HEK293 (cell line): Measurements from ENCODE around the gene CLDN19.

Experiments used
- BCL11B ChIP-seq: fragments of 450-650 bp; formaldehyde crosslinking; IDR thresholded peaks from 2 replicates; pipeline ENCODE4 v1.5.1; 2016; ENCODE audit warnings: low read depth, missing biosample characterization, missing genetic modification characterization
- GLI4 ChIP-seq: fragments of 450-650 bp; formaldehyde crosslinking; IDR thresholded peaks from 2 replicates; pipeline ENCODE4 v1.5.1; 2016; ENCODE audit warnings: missing biosample characterization, missing genetic modification characterization
- HOXC10 ChIP-seq: sonication (generic); formaldehyde crosslinking; IDR thresholded peaks from 2 replicates; pipeline ENCODE4 v1.8.1; 2023; ENCODE audit warnings: mild to moderate bottlenecking, missing genetic modification reagents
- IKZF3 ChIP-seq: fragments of 450-650 bp; IDR thresholded peaks from 2 replicates; pipeline ENCODE4 v1.5.0; 2018; ENCODE audit warnings: missing biosample characterization, mild to moderate bottlenecking, missing genetic modification characterization, moderate library complexity
- KLF1 ChIP-seq: fragments of 450-650 bp; formaldehyde crosslinking; IDR thresholded peaks from 2 replicates; pipeline ENCODE4 v1.5.1; 2016; ENCODE audit warnings: missing biosample characterization, missing genetic modification characterization
- KLF10 ChIP-seq: fragments of 450-650 bp; IDR thresholded peaks from 2 replicates; pipeline ENCODE4 v1.5.1; 2018; ENCODE audit warnings: missing biosample characterization, mild to moderate bottlenecking, missing genetic modification characterization
- KLF8 ChIP-seq: fragments of 450-650 bp; formaldehyde crosslinking; IDR thresholded peaks from 2 replicates; pipeline ENCODE4 v1.5.1; 2016; ENCODE audit warnings: missing biosample characterization, missing genetic modification characterization
- OVOL3 ChIP-seq: fragments of 450-650 bp; formaldehyde crosslinking; IDR thresholded peaks from 2 replicates; pipeline ENCODE4 v1.5.1; 2016; ENCODE audit warnings: missing biosample characterization, missing genetic modification characterization
- RBAK ChIP-seq: fragments of 450-650 bp; formaldehyde crosslinking; IDR thresholded peaks from 2 replicates; pipeline ENCODE4 v1.5.1; 2016; ENCODE audit warnings: missing biosample characterization, missing genetic modification characterization
- SETDB1 ChIP-seq: IDR thresholded peaks from one replicate; pipeline ENCODE4 v1.6.1; 2017; ENCODE audit warnings: mild to moderate bottlenecking, low read length, moderate library complexity, mixed read lengths; ENCODE audit not compliant: insufficient read length
- SP7 ChIP-seq: fragments of 450-650 bp; formaldehyde crosslinking; IDR thresholded peaks from 2 replicates; pipeline ENCODE4 v1.5.1; 2016; ENCODE audit warnings: missing biosample characterization, missing genetic modification characterization
- YY1 ChIP-seq: fragments of 450-650 bp; formaldehyde crosslinking; IDR thresholded peaks from 2 replicates; pipeline ENCODE4 v1.5.1; 2018; ENCODE audit warnings: missing biosample characterization, missing genetic modification characterization
- YY2 ChIP-seq: fragments of 450-650 bp; formaldehyde crosslinking; IDR thresholded peaks from 2 replicates; pipeline ENCODE4 v1.5.1; 2016; ENCODE audit warnings: missing biosample characterization, missing genetic modification characterization
- ZBTB1 ChIP-seq: fragments of 450-650 bp; formaldehyde crosslinking; IDR thresholded peaks from 2 replicates; pipeline ENCODE4 v1.5.1; 2016; ENCODE audit warnings: missing biosample characterization, missing genetic modification characterization
- ZBTB17 ChIP-seq: fragments of 450-650 bp; formaldehyde crosslinking; IDR thresholded peaks from 2 replicates; pipeline ENCODE4 v1.5.1; 2016; ENCODE audit warnings: missing biosample characterization, missing genetic modification characterization
- ZBTB20 ChIP-seq: fragments of 450-650 bp; formaldehyde crosslinking; IDR thresholded peaks from 2 replicates; pipeline ENCODE4 v1.5.1; 2016; ENCODE audit warnings: missing biosample characterization, missing genetic modification characterization
- ZBTB48 ChIP-seq: fragments of 450-650 bp; formaldehyde crosslinking; IDR thresholded peaks from 2 replicates; pipeline ENCODE4 v1.5.1; 2016; ENCODE audit warnings: missing biosample characterization, missing genetic modification characterization
- ZBTB8A ChIP-seq: fragments of 450-650 bp; formaldehyde crosslinking; IDR thresholded peaks from 2 replicates; pipeline ENCODE4 v1.5.1; 2016; ENCODE audit warnings: missing biosample characterization, missing genetic modification characterization
- ZIC2 ChIP-seq: fragments of 450-650 bp; formaldehyde crosslinking; IDR thresholded peaks from 2 replicates; pipeline ENCODE4 v1.5.1; 2016; ENCODE audit warnings: missing biosample characterization, missing genetic modification characterization
- ZNF146 ChIP-seq: fragments of 450-650 bp; formaldehyde crosslinking; IDR thresholded peaks from 2 replicates; pipeline ENCODE4 v1.5.1; 2016; ENCODE audit warnings: missing biosample characterization, missing genetic modification characterization
- ZNF157 ChIP-seq: fragments of 450-650 bp; formaldehyde crosslinking; IDR thresholded peaks from 2 replicates; pipeline ENCODE4 v1.5.1; 2016; ENCODE audit warnings: missing biosample characterization, missing genetic modification characterization
- ZNF2 ChIP-seq: fragments of 450-650 bp; formaldehyde crosslinking; IDR thresholded peaks from 2 replicates; pipeline ENCODE4 v1.5.1; 2016; ENCODE audit warnings: missing biosample characterization, missing genetic modification characterization
- ZNF211 ChIP-seq: fragments of 450-650 bp; formaldehyde crosslinking; IDR thresholded peaks from 2 replicates; pipeline ENCODE4 v1.5.1; 2016; ENCODE audit warnings: low read depth, missing biosample characterization, missing genetic modification characterization
- ZNF292 ChIP-seq: fragments of 450-650 bp; formaldehyde crosslinking; IDR thresholded peaks from 2 replicates; pipeline ENCODE4 v1.5.1; 2016; ENCODE audit warnings: low read depth, missing biosample characterization, missing genetic modification characterization, borderline replicate concordance
- ZNF335 ChIP-seq: fragments of 450-650 bp; formaldehyde crosslinking; conservative IDR thresholded peaks from 2 replicates; pipeline ENCODE4 v1.5.1; 2016; ENCODE audit warnings: missing biosample characterization, missing genetic modification characterization
- ZNF549 ChIP-seq: fragments of 450-650 bp; IDR thresholded peaks from 2 replicates; pipeline ENCODE4 v1.5.1; 2018; ENCODE audit warnings: missing biosample characterization, missing genetic modification characterization, mild to moderate bottlenecking, inconsistent platforms, moderate library complexity
- ZNF629 ChIP-seq: fragments of 450-650 bp; formaldehyde crosslinking; IDR thresholded peaks from 2 replicates; pipeline ENCODE4 v1.5.1; 2017; ENCODE audit warnings: missing biosample characterization, missing genetic modification characterization
- ZNF76 ChIP-seq: fragments of 450-650 bp; formaldehyde crosslinking; IDR thresholded peaks from 2 replicates; pipeline ENCODE4; 2016; ENCODE audit warnings: low read depth, missing biosample characterization, missing genetic modification characterization, borderline replicate concordance
- ZNF791 ChIP-seq: fragments of 450-650 bp; formaldehyde crosslinking; IDR thresholded peaks from 2 replicates; pipeline ENCODE4 v1.5.1; 2016; ENCODE audit warnings: missing biosample characterization, missing genetic modification characterization
- ZSCAN23 ChIP-seq: fragments of 450-650 bp; formaldehyde crosslinking; IDR thresholded peaks from 2 replicates; pipeline ENCODE4 v1.5.1; 2016; ENCODE audit warnings: missing biosample characterization, missing genetic modification characterization
- ZSCAN5A ChIP-seq: fragments of 450-650 bp; formaldehyde crosslinking; IDR thresholded peaks from 2 replicates; pipeline ENCODE4 v1.5.1; 2016; ENCODE audit warnings: missing biosample characterization, missing genetic modification characterization
- TF ChIP-seq, protein P1 (sequence below): fragments of 450-650 bp; formaldehyde crosslinking; IDR thresholded peaks from 2 replicates; pipeline ENCODE4 v1.5.1; 2016; ENCODE audit warnings: missing biosample characterization, missing genetic modification characterization
- TF ChIP-seq, protein P2 (sequence below): fragments of 450-650 bp; formaldehyde crosslinking; IDR thresholded peaks from 2 replicates; pipeline ENCODE4 v1.5.1; 2016; ENCODE audit warnings: missing biosample characterization, missing genetic modification characterization
- TF ChIP-seq, protein P3 (sequence below): fragments of 450-650 bp; formaldehyde crosslinking; IDR thresholded peaks from 2 replicates; pipeline ENCODE4 v1.5.1; 2016; ENCODE audit warnings: missing biosample characterization, missing genetic modification characterization

Gene CLDN19

DNA sequence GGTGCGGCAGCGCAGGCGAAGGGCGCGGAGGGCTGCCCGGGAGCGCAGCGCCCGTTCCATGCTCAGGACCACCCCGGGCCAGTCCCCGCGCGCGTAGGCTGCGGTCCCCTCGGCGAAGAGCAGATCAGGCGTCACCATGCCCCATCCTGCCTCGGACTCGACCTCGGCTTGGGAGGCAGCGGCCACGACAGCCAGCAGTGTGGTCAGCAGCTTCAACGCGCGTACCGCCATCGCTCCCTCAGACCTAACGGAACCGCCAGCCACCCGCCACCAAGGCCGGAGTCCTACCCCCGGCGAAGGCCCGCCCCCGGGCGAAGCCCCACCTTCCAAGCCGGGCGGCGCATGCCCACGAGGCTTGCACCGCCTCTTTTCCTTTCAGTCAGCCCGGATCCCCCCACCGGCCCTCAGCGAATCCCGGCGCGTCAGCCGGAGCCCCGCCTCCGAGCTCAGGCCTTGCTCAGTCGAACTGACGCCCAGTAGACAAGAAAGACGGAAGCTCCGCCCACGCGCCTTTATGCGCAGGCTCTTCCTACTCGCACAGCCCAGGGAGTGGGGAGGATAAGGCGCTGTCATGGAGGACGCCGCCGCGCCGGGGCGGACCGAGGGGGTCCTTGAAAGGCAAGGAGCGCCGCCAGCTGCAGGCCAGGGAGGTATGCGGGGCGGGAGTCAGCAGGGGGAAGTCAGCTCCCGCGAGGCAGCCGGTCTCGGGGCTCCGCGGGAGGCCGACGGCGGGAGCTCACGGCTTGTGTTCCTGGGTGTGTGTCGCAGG is 26.9 kb upstream of the CLDN19 start, which contains the start of the genes C1orf50 and P3H1 (continued):
- TF ChIP-seq, protein P1, sequence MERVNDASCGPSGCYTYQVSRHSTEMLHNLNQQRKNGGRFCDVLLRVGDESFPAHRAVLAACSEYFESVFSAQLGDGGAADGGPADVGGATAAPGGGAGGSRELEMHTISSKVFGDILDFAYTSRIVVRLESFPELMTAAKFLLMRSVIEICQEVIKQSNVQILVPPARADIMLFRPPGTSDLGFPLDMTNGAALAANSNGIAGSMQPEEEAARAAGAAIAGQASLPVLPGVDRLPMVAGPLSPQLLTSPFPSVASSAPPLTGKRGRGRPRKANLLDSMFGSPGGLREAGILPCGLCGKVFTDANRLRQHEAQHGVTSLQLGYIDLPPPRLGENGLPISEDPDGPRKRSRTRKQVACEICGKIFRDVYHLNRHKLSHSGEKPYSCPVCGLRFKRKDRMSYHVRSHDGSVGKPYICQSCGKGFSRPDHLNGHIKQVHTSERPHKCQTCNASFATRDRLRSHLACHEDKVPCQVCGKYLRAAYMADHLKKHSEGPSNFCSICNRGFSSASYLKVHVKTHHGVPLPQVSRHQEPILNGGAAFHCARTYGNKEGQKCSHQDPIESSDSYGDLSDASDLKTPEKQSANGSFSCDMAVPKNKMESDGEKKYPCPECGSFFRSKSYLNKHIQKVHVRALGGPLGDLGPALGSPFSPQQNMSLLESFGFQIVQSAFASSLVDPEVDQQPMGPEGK (tag by site-specific recombination), result peak; percentile 95
- TF ChIP-seq, protein P2, sequence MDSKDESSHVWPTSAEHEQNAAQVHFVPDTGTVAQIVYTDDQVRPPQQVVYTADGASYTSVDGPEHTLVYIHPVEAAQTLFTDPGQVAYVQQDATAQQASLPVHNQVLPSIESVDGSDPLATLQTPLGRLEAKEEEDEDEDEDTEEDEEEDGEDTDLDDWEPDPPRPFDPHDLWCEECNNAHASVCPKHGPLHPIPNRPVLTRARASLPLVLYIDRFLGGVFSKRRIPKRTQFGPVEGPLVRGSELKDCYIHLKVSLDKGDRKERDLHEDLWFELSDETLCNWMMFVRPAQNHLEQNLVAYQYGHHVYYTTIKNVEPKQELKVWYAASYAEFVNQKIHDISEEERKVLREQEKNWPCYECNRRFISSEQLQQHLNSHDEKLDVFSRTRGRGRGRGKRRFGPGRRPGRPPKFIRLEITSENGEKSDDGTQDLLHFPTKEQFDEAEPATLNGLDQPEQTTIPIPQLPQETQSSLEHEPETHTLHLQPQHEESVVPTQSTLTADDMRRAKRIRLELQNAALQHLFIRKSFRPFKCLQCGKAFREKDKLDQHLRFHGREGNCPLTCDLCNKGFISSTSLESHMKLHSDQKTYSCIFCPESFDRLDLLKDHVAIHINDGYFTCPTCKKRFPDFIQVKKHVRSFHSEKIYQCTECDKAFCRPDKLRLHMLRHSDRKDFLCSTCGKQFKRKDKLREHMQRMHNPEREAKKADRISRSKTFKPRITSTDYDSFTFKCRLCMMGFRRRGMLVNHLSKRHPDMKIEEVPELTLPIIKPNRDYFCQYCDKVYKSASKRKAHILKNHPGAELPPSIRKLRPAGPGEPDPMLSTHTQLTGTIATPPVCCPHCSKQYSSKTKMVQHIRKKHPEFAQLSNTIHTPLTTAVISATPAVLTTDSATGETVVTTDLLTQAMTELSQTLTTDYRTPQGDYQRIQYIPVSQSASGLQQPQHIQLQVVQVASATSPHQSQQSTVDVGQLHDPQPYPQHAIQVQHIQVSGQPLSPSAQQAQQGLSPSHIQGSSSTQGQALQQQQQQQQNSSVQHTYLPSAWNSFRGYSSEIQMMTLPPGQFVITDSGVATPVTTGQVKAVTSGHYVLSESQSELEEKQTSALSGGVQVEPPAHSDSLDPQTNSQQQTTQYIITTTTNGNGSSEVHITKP, result peak; percentile 84
- peak; percentile 69; the same call in 1 of the 2 replicates for TF ChIP-seq ZBTB20 (tag by site-specific recombination)
- TF ChIP-seq YY1, result peak; percentile 80
- peak; percentile 5; the same call in 1 of the 2 replicates for TF ChIP-seq KLF1 (tag by site-specific recombination)
- TF ChIP-seq IKZF3 (tag by site-specific recombination), result no peak
- peak; percentile 19; the same call in 1 of the 2 replicates for TF ChIP-seq BCL11B (tag by site-specific recombination)
- TF ChIP-seq ZBTB1 (tag by site-specific recombination), result no peak
- TF ChIP-seq SP7 (tag by site-specific recombination), result peak; percentile 69
- no peak for TF ChIP-seq ZNF791
- TF ChIP-seq ZNF335 (tag by site-specific recombination), result peak; percentile 90
- TF ChIP-seq YY2 (tag by site-specific recombination), result peak; percentile 91
- peak; percentile 69 for TF ChIP-seq ZBTB17 (tag by site-specific recombination)
- no peak for TF ChIP-seq ZNF292 (tag by site-specific recombination)
- TF ChIP-seq ZBTB48 (tag by site-specific recombination), result peak; percentile 99
- TF ChIP-seq SETDB1, result no peak
- peak; percentile 61; the same call in 1 of the 2 replicates for TF ChIP-seq ZNF76 (tag by site-specific recombination)
- no peak for TF ChIP-seq ZSCAN23 (tag by site-specific recombination)
- 0 out of 2 replicates have a peak, but pooled peaks have one; percentile 3 for TF ChIP-seq ZNF629 (tag by site-specific recombination)
- TF ChIP-seq, protein P3, sequence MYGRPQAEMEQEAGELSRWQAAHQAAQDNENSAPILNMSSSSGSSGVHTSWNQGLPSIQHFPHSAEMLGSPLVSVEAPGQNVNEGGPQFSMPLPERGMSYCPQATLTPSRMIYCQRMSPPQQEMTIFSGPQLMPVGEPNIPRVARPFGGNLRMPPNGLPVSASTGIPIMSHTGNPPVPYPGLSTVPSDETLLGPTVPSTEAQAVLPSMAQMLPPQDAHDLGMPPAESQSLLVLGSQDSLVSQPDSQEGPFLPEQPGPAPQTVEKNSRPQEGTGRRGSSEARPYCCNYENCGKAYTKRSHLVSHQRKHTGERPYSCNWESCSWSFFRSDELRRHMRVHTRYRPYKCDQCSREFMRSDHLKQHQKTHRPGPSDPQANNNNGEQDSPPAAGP, result peak; percentile 87
- TF ChIP-seq ZIC2 (tag by site-specific recombination), result peak; percentile 88
- no peak for TF ChIP-seq ZNF549 (tag by site-specific recombination)
- no peak for TF ChIP-seq RBAK (tag by site-specific recombination)
- TF ChIP-seq ZNF211 (tag by site-specific recombination), result no peak
- peak; percentile 96 for TF ChIP-seq OVOL3 (tag by site-specific recombination)
- peak; percentile 87 for TF ChIP-seq ZBTB8A (tag by site-specific recombination)
- TF ChIP-seq GLI4, result 0 out of 2 replicates have a peak, but pooled peaks have one; percentile 67
- no peak for TF ChIP-seq ZNF146 (tag by site-specific recombination)
- TF ChIP-seq KLF10 (tag by site-specific recombination), result peak; percentile 83
- TF ChIP-seq ZSCAN5A, result 0 out of 2 replicates have a peak, but pooled peaks have one; percentile 17
- no peak for TF ChIP-seq ZNF157
- TF ChIP-seq HOXC10 (CRISPR knock-in tag), result no peak
- TF ChIP-seq ZNF2 (tag by site-specific recombination), result peak; percentile 29; the same call in 1 of the 2 replicates
- TF ChIP-seq KLF8 (tag by site-specific recombination), result peak; percentile 80; the same call in 1 of the 2 replicates
